ENCODE measurements around the gene STARD5.

Gene STARD5

GRCh38 chr15:81311752-81312464 lies 12.0 kb downstream of the STARD5 start:
- DNase-seq (ENCODE audit: low spot score), result no peak

- no peak for DNase-seq (ENCODE audit: low spot score)
These were observed 13.5 kb downstream of the STARD5 start for GRCh38 chr15:81310480-81310879.

GRCh38 chr15:81309647-81310450 lies 14.1 kb downstream of the STARD5 start:
- no peak for DNase-seq (ENCODE audit: low spot score)

GRCh38 chr15:81308260-81308659 lies 15.7 kb downstream of the STARD5 start:
- no peak for DNase-seq (ENCODE audit: low spot score)

- peak; percentile 33 for DNase-seq (ENCODE audit: low spot score)
These were observed 19.7 kb downstream of the STARD5 start for GRCh38 chr15:81304226-81304625.

- no peak for DNase-seq (ENCODE audit: low spot score)
These were observed 20.4 kb downstream of the STARD5 start for GRCh38 chr15:81303244-81304225.

GRCh38 chr15:81302701-81303109 lies 21.2 kb downstream of the STARD5 start:
- DNase-seq (ENCODE audit: low spot score), result no peak

- no peak for DNase-seq (ENCODE audit: low spot score)
These were observed 22.0 kb downstream of the STARD5 start for GRCh38 chr15:81301815-81302399.

GRCh38 chr15:81301385-81301784 lies 22.6 kb downstream of the STARD5 start:
- DNase-seq (ENCODE audit: low spot score), result no peak

- no peak for DNase-seq (ENCODE audit: low spot score)
These were observed 24.2 kb downstream of the STARD5 start for GRCh38 chr15:81299630-81300273.

- no peak for DNase-seq (ENCODE audit: low spot score)
These were observed 24.8 kb downstream of the STARD5 start for GRCh38 chr15:81299156-81299555.

GRCh38 chr15:81298611-81299010 lies 25.3 kb downstream of the STARD5 start:
- DNase-seq (ENCODE audit: low spot score), result no peak

- no peak for DNase-seq (ENCODE audit: low spot score)
These were observed 26.1 kb downstream of the STARD5 start for GRCh38 chr15:81297603-81298575.

- peak; percentile 89 for DNase-seq (ENCODE audit: low spot score)
These were observed 26.8 kb downstream of the STARD5 start for GRCh38 chr15:81297147-81297572.

- DNase-seq (ENCODE audit: low spot score), result no peak
These were observed 27.3 kb downstream of the STARD5 start for GRCh38 chr15:81296673-81297072.

GRCh38 chr15:81296186-81296585 lies 27.8 kb downstream of the STARD5 start:
- DNase-seq (ENCODE audit: low spot score), result no peak

- no peak for DNase-seq (ENCODE audit: low spot score)
These were observed 28.3 kb downstream of the STARD5 start for GRCh38 chr15:81295486-81296121.

- no peak for DNase-seq (ENCODE audit: low spot score)
These were observed 29.4 kb downstream of the STARD5 start for GRCh38 chr15:81294516-81294880.

GRCh38 chr15:81293728-81294515 lies 30.0 kb downstream of the STARD5 start:
- DNase-seq (ENCODE audit: low spot score), result no peak

Data from kidney tubule cell (primary cell).